Activated T-cell treated with anti-CD3 and anti-CD28 coated beads, Interleukin-2, amount 50 U/mL, for 24 hours (primary cell): ENCODE measurements around the gene TRIM17.

Source experiments
- DNase-seq: peaks from one replicate; pipeline ENCODE4 v3.0.0-alpha.2; 2020
- H3K27ac Mint-ChIP-seq: 2 replicates; pipeline ENCODE4 v1.8.0; 2020; ENCODE audit warnings: mild to moderate bottlenecking, mixed read lengths
- H3K27me3 Mint-ChIP-seq: 2 replicates; pipeline ENCODE4 v1.8.0; 2020; ENCODE audit warnings: mixed read lengths
- H3K36me3 Mint-ChIP-seq: 2 replicates; pipeline ENCODE4 v1.8.0; 2020; ENCODE audit warnings: low read depth, mixed read lengths
- H3K4me1 Mint-ChIP-seq: 2 replicates; pipeline ENCODE4 v1.8.0; 2020; ENCODE audit warnings: low read depth, mixed read lengths
- H3K4me3 Mint-ChIP-seq: 2 replicates; pipeline ENCODE4 v1.8.0; 2020; ENCODE audit warnings: mild to moderate bottlenecking, moderate library complexity, mixed read lengths
- H3K9me3 Mint-ChIP-seq: 2 replicates; pipeline ENCODE4 v1.8.0; 2020; ENCODE audit warnings: mixed read lengths

The TRIM17 gene

GRCh38 chr1:228359613-228360532 lies 56.8 kb downstream of the TRIM17 start:
- H3K27ac Mint-ChIP-seq = no peak overlapping the region
- DNase-seq = no peak
- H3K4me1 Mint-ChIP-seq = no peaks in the 10 kb centered on the region
- H3K4me3 Mint-ChIP-seq = no peak overlapping the region
- H3K9me3 Mint-ChIP-seq = no peaks in the 10 kb centered on the region
- no peaks in the 10 kb centered on the region for H3K27me3 Mint-ChIP-seq
- no peaks in the 10 kb centered on the region for H3K36me3 Mint-ChIP-seq

GRCh38 chr1:228358764-228359612 lies 57.7 kb downstream of the TRIM17 start:
- no peaks in the 10 kb centered on the region for H3K27me3 Mint-ChIP-seq
- no peaks in the 10 kb centered on the region for H3K36me3 Mint-ChIP-seq
- peak overlapping the region; percentile 26 for H3K27ac Mint-ChIP-seq
- DNase-seq = no peak
- H3K4me3 Mint-ChIP-seq = no peak overlapping the region
- H3K4me1 Mint-ChIP-seq = no peaks in the 10 kb centered on the region
- no peaks in the 10 kb centered on the region for H3K9me3 Mint-ChIP-seq

DNA sequence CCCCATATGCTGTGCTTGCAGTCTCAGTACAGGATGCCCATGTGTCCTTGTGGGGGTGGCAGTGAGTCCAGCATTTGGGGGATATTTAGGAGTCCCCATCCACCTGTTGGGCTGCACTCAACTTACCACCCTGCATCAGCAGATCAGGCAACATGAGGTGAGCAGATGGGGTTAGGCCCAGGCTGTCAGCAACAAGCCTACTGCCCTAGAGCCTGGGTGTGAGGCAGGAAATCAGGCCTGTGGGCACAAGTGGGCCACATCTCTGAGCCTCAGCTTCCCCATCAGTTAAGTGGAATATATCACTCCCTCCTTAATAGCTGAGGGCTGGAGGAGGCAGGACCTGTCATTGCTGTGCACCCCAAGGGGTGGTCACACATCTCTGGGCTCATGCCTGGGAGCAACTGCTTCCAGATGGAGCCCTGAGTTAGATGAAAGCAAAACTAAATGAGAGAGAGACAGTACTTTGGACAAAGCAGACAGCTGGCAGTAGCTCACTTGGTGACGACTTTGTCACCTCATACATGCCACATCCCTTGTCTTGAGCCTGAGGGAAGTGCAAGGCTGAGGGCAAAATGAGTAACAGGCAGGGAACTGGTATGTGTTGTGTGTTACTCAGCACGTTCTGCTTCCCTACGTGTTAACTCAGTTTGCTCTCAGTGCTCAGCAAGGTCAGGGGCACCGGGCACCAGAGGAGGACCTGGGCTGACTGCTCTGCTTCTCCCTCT lies 58.5 kb downstream of the TRIM17 start:
- Mint-ChIP-seq H3K4me3 (no peak overlapping the region), H3K9me3 (no peaks in the 10 kb centered on the region), H3K27me3 (no peaks in the 10 kb centered on the region), H3K4me1 (no peaks in the 10 kb centered on the region), H3K36me3 (no peaks in the 10 kb centered on the region), H3K27ac (peak overlapping the region; percentile 26)
- no peak for DNase-seq
